IMR-90 (cell line): ENCODE results near the gene SIK2. TPM values are rescaled to one million over a fixed set of nuclear protein-coding genes. Genes with fewer than 3 reads are reported as not detected.

Source experiments
- ATAC-seq: fragments of 200-7000 bp; cut with Tn5 transposase; 2 replicates; pipeline ENCODE4 v1.9.1; 2020; ENCODE audit warnings: low read depth, mild to moderate bottlenecking, moderate library complexity
- BruUV-seq: library from RNA; stranded (reverse); fragments of 400-500 nt; replicated peaks from 2 replicates; lab custom pipeline; 2021; lab: Mats Ljungman, UMichigan
- CTCF ChIA-PET: fragments of 300-600 bp; formaldehyde crosslinking; extraction: SDS; loops from one replicate; lab custom pipeline; 2021; ENCODE audit warnings: antibody characterized with exemption; lab: Yijun Ruan, JAX
- POLR2A ChIA-PET: fragments of 300-600 bp; sonication (Branson Sonifier 250); formaldehyde crosslinking; loops from one replicate; lab custom pipeline; 2022; ENCODE audit warnings: antibody characterized with exemption; ENCODE audit not compliant: unreplicated experiment; lab: Charles Lee
- DNase-seq: peaks from one replicate; pipeline ENCODE4 v3.0.0; 2013
- H2AFZ ChIP-seq: replicated peaks from 2 replicates; pipeline ENCODE3; 2013; ENCODE audit warnings: low read length, mild to moderate bottlenecking; ENCODE audit not compliant: poor library complexity
- H2AK5ac ChIP-seq: 2 replicates; pipeline ENCODE4 v1.6.1; 2013; ENCODE audit warnings: low read depth, low read length, inconsistent platforms
- H2AK9ac ChIP-seq: replicated peaks from 2 replicates; pipeline ENCODE3; 2013; ENCODE audit warnings: mild to moderate bottlenecking, low read depth, low read length, moderate library complexity; ENCODE audit not compliant: poor library complexity
- H2BK120ac ChIP-seq: 2 replicates; pipeline ENCODE4 v1.6.1; 2013; ENCODE audit warnings: low read depth, low read length, inconsistent platforms
- H2BK15ac ChIP-seq: 3 replicates; pipeline ENCODE4 v1.6.1; 2013; ENCODE audit warnings: low read depth, low read length, inconsistent platforms
- H2BK20ac ChIP-seq: 2 replicates; pipeline ENCODE4 v1.6.1; 2013; ENCODE audit warnings: low read depth, mild to moderate bottlenecking, inconsistent platforms, low read length, moderate library complexity
- H2BK5ac ChIP-seq: 2 replicates; pipeline ENCODE4 v1.6.1; 2013; ENCODE audit warnings: mild to moderate bottlenecking, low read depth, low read length, inconsistent platforms; ENCODE audit not compliant: poor library complexity, severe bottlenecking
- H3K14ac ChIP-seq: replicated peaks from 2 replicates; pipeline ENCODE4 v1.6.1; 2013; ENCODE audit warnings: low read depth, low read length, inconsistent platforms
- H3K18ac ChIP-seq: 2 replicates; pipeline ENCODE4 v1.6.1; 2013; ENCODE audit warnings: low read depth, low read length, control low read depth
- H3K23ac ChIP-seq: 2 replicates; pipeline ENCODE4 v1.6.1; 2013; ENCODE audit warnings: low read depth, low read length, inconsistent platforms
- H3K27ac ChIP-seq: 2 replicates; pipeline ENCODE4 v1.5.1; 2013; ENCODE audit warnings: mild to moderate bottlenecking, control low read depth, low read length; ENCODE audit not compliant: insufficient read depth
- H3K27me3 ChIP-seq: 2 replicates; pipeline ENCODE4 v1.6.1; 2013; ENCODE audit warnings: low read length; ENCODE audit not compliant: control insufficient read depth, insufficient read depth
- H3K36me3 ChIP-seq: 2 replicates; pipeline ENCODE4 v1.6.1; 2013; ENCODE audit warnings: low read length, mixed read lengths; ENCODE audit not compliant: control insufficient read depth, insufficient read depth
- H3K4ac ChIP-seq: 2 replicates; pipeline ENCODE4 v1.6.1; 2013; ENCODE audit warnings: low read depth, low read length, inconsistent platforms
- H3K4me1 ChIP-seq: 2 replicates; pipeline ENCODE4 v1.6.1; 2013; ENCODE audit warnings: low read length, mixed read lengths; ENCODE audit not compliant: control insufficient read depth, insufficient read depth
- H3K4me2 ChIP-seq: 2 replicates; pipeline ENCODE4 v1.6.1; 2013; ENCODE audit warnings: low read depth, mild to moderate bottlenecking, control low read depth, low read length, moderate library complexity
- H3K4me3 ChIP-seq: 2 replicates; pipeline ENCODE4 v1.5.1; 2013; ENCODE audit warnings: low read depth, mild to moderate bottlenecking, control low read depth, low read length, moderate library complexity; ENCODE audit not compliant: insufficient read depth
- H3K56ac ChIP-seq: 2 replicates; pipeline ENCODE4 v1.6.1; 2013; ENCODE audit warnings: low read length, inconsistent platforms; ENCODE audit not compliant: insufficient read depth; ENCODE audit errors: extremely low read depth
- H3K79me1 ChIP-seq, 2 experiments: 2 replicates each; pipeline ENCODE4 v1.6.1; 2013; ENCODE audit warnings: low read length in 2 of 2, inconsistent platforms in 1 of 2, low read depth in 1 of 2
- H3K9ac ChIP-seq: 2 replicates; pipeline ENCODE4 v1.6.1; 2013; ENCODE audit warnings: low read depth, low read length, control low read depth
- H3K9me1 ChIP-seq: 2 replicates; pipeline ENCODE4 v1.6.1; 2013; ENCODE audit warnings: low read length, inconsistent platforms; ENCODE audit not compliant: insufficient read depth
- H3K9me3 ChIP-seq: 2 replicates; pipeline ENCODE4 v1.6.1; 2013; ENCODE audit warnings: low read length; ENCODE audit not compliant: control insufficient read depth, insufficient read depth
- H4K20me1 ChIP-seq: 2 replicates; pipeline ENCODE4 v1.6.1; 2013; ENCODE audit warnings: low read length, inconsistent platforms; ENCODE audit not compliant: insufficient read depth
- H4K5ac ChIP-seq: 2 replicates; pipeline ENCODE4 v1.6.1; 2013; ENCODE audit warnings: mild to moderate bottlenecking, low read depth, low read length, control low read depth
- H4K8ac ChIP-seq, 2 experiments: 2 replicates each; pipeline ENCODE4 v1.6.1; 2013; ENCODE audit warnings: low read depth in 2 of 2, low read length in 2 of 2, control low read depth in 1 of 2, inconsistent platforms in 1 of 2
- H4K91ac ChIP-seq: 2 replicates; pipeline ENCODE4 v1.6.1; 2013; ENCODE audit warnings: low read depth, low read length, inconsistent platforms; ENCODE audit not compliant: insufficient read depth
- ELK1 ChIP-seq: fragments of 150-350 bp; IDR thresholded peaks from 2 replicates; pipeline ENCODE4 v1.6.1; 2016; ENCODE audit warnings: low read depth, mild to moderate bottlenecking, low read length, moderate library complexity, borderline replicate concordance
- FOS ChIP-seq: fragments of 150-350 bp; IDR thresholded peaks from 2 replicates; pipeline ENCODE4 v1.6.1; 2016; ENCODE audit warnings: low read depth, low read length
- POLR2A ChIP-seq: IDR thresholded peaks from 2 replicates; pipeline ENCODE4 v1.6.1; 2012; ENCODE audit warnings: mild to moderate bottlenecking, low read depth, low read length
- SMC3 ChIP-seq: fragments of 150-350 bp; IDR thresholded peaks from 2 replicates; pipeline ENCODE4 v1.6.1; 2016; ENCODE audit warnings: low read depth, mild to moderate bottlenecking, antibody characterized with exemption, low read length, moderate library complexity
- USF2 ChIP-seq: fragments of 150-350 bp; IDR thresholded peaks from 2 replicates; pipeline ENCODE4 v1.6.1; 2017; ENCODE audit warnings: mild to moderate bottlenecking, antibody characterized with exemption, low read length, low read depth
- dilution Hi-C: fragments of 300-500 bp; cut with HindIII; formaldehyde crosslinking; loops from one replicate; pipeline ENCODE4 v1.14.3; 2018; ENCODE audit warnings: low sequenced_read_pairs; ENCODE audit not compliant: unreplicated experiment
- in situ Hi-C: fragments of 300-500 bp; cut with MboI; formaldehyde crosslinking; loops from 3 replicates; pipeline ENCODE4 v1.14.3; 2019; ENCODE audit warnings: low sequenced_read_pairs, inconsistent platforms, mixed read lengths
- intact Hi-C: fragments of 100-400 bp; cut with micrococcal nuclease; formaldehyde crosslinking; loops from 2 replicates; pipeline ENCODE4 v1.10.0; 2022
- polyA plus RNA-seq, 3 experiments: library from polyadenylated mRNA; depleted of rRNA; stranded (reverse); fragments of >200 nt; gene quantifications; 2 replicates each; pipeline ENCODE4 v1.2.3, GENCODE V29; 2012; ENCODE audit warnings: low replicate concordance in 1 of 3
- total RNA-seq: library from RNA; depleted of rRNA; stranded (reverse); fragments of >200 nt; gene quantifications from 2 replicates; pipeline ENCODE4 v1.2.3, GENCODE V29; 2012

Gene SIK2
- total and polyA plus RNA-seq, 2 of the 4 experiments (the other 2 are of a cell fraction): 7.9 to 10.4 TPM

DNA sequence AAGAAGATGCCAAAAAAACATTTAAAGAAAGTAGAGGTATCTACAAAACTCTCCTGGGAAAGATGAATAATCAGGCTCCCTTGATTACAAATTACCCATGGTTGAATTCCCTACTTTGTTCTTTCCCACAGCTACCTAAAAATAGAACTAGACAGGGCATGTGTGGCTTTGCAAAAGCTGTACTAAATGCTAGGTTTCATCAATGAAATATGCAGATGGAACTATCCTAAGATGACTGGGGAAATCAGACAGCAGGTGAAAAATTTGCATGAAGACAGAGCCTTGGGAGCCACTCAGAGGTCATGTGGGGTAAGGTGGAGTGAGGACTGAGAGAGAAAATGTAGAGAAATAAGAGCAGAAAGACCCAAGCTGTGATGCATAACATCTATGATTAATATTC, 47.0 kb upstream of the SIK2 start:
- POLR2A ChIA-PET: no interaction called here
- H3K9ac ChIP-seq: no peak overlapping the region
- intact Hi-C loops: no loop called here

More for the DNA sequence above, 47.0 kb upstream of the SIK2 start:
- peak overlapping the region; percentile 20; the same call in 1 of the 2 replicates for H3K27ac ChIP-seq
- H2AFZ ChIP-seq: no peak overlapping the region
- ATAC-seq: no peak
- H3K4me3 ChIP-seq: no peak overlapping the region
- peaks cover 35% of the 10 kb centered on the region for H3K4me1 ChIP-seq
- H2BK5ac ChIP-seq: peak overlapping the region; percentile 98
- peak overlapping the region; percentile 22; the same call in 1 of the 2 replicates for H2BK20ac ChIP-seq
- H2AK5ac ChIP-seq: peak overlapping the region; percentile 21
- no peaks in the 10 kb centered on the region for H3K27me3 ChIP-seq
- peaks cover 16 to 46% of the 10 kb centered on the region in 2 experiments for H3K79me1 ChIP-seq
- peak overlapping the region; percentile 46; the same call in 1 of the 2 replicates for H3K23ac ChIP-seq
- peak overlapping the region; percentile 56 for H3K14ac ChIP-seq
- H2BK15ac ChIP-seq: peak overlapping the region; percentile 72
- H4K5ac ChIP-seq: peak overlapping the region; percentile 89; the same call in 1 of the 2 replicates
- dilution Hi-C loops: no loop called here
- H3K9me1 ChIP-seq: peaks cover 21% of the 10 kb centered on the region
- TF ChIP-seq FOS: no peak
- no peak for TF ChIP-seq POLR2A
- TF ChIP-seq SMC3: no peak
- no peak for TF ChIP-seq ELK1
- TF ChIP-seq USF2: 0 out of 2 replicates have a peak, but pooled peaks have one; percentile 2
- no peak overlapping the region for H2AK9ac ChIP-seq
- peak; percentile 79 for DNase-seq
- peak overlapping the region; percentile 26; the same call in 1 of the 2 replicates for H4K91ac ChIP-seq
- H3K9me3 ChIP-seq: peaks cover 2% of the 10 kb centered on the region; the same call in 1 of the 2 replicates
- no peak overlapping the region for H3K56ac ChIP-seq
- H3K36me3 ChIP-seq: peaks cover 38% of the 10 kb centered on the region
- peak overlapping the region in 1 of 2 experiments; percentile 6; a peak in 3 of 4 replicates for H4K8ac ChIP-seq
- H3K4ac ChIP-seq: peak overlapping the region; percentile 62; the same call in 1 of the 2 replicates
- peak overlapping the region; percentile 66 for H2BK120ac ChIP-seq
- no TSS peak for BruUV-seq
- in situ Hi-C loops: no loop called here
- H4K20me1 ChIP-seq: no peaks in the 10 kb centered on the region; the same call in 1 of the 2 replicates
- CTCF ChIA-PET: no interaction called here
- peak overlapping the region; percentile 96; the same call in 1 of the 2 replicates for H3K18ac ChIP-seq
- H3K4me2 ChIP-seq: peak overlapping the region; percentile 73; the same call in 1 of the 2 replicates
